IMR-90 (cell line): Measurements from ENCODE around the gene SERPINB11. TPM values are rescaled to one million over a fixed set of nuclear protein-coding genes. Genes with fewer than 3 reads are reported as not detected.
"Not testable (repeated sequence)": the region's sequence is repeated elsewhere in the genome, so short reads cannot be mapped to it uniquely, and the experiment has no call there.

Experiments used
- ATAC-seq: fragments of 200-7000 bp; cut with Tn5 transposase; 2 replicates; pipeline ENCODE4 v1.9.1; 2020; ENCODE audit warnings: low read depth, mild to moderate bottlenecking, moderate library complexity
- BruUV-seq: library from RNA; stranded (reverse); fragments of 400-500 nt; replicated peaks from 2 replicates; lab custom pipeline; 2021; lab: Mats Ljungman, UMichigan
- CTCF ChIA-PET: fragments of 300-600 bp; formaldehyde crosslinking; extraction: SDS; loops from one replicate; lab custom pipeline; 2021; ENCODE audit warnings: antibody characterized with exemption; lab: Yijun Ruan, JAX
- POLR2A ChIA-PET: fragments of 300-600 bp; sonication (Branson Sonifier 250); formaldehyde crosslinking; loops from one replicate; lab custom pipeline; 2022; ENCODE audit warnings: antibody characterized with exemption; ENCODE audit not compliant: unreplicated experiment; lab: Charles Lee
- DNase-seq: peaks from one replicate; pipeline ENCODE4 v3.0.0; 2013
- H2AFZ ChIP-seq: replicated peaks from 2 replicates; pipeline ENCODE3; 2013; ENCODE audit warnings: low read length, mild to moderate bottlenecking; ENCODE audit not compliant: poor library complexity
- H2AK5ac ChIP-seq: 2 replicates; pipeline ENCODE4 v1.6.1; 2013; ENCODE audit warnings: low read depth, low read length, inconsistent platforms
- H2AK9ac ChIP-seq: replicated peaks from 2 replicates; pipeline ENCODE3; 2013; ENCODE audit warnings: mild to moderate bottlenecking, low read depth, low read length, moderate library complexity; ENCODE audit not compliant: poor library complexity
- H2BK120ac ChIP-seq: 2 replicates; pipeline ENCODE4 v1.6.1; 2013; ENCODE audit warnings: low read depth, low read length, inconsistent platforms
- H2BK15ac ChIP-seq: 3 replicates; pipeline ENCODE4 v1.6.1; 2013; ENCODE audit warnings: low read depth, low read length, inconsistent platforms
- H2BK20ac ChIP-seq: 2 replicates; pipeline ENCODE4 v1.6.1; 2013; ENCODE audit warnings: low read depth, mild to moderate bottlenecking, inconsistent platforms, low read length, moderate library complexity
- H2BK5ac ChIP-seq: 2 replicates; pipeline ENCODE4 v1.6.1; 2013; ENCODE audit warnings: mild to moderate bottlenecking, low read depth, low read length, inconsistent platforms; ENCODE audit not compliant: poor library complexity, severe bottlenecking
- H3K14ac ChIP-seq: replicated peaks from 2 replicates; pipeline ENCODE4 v1.6.1; 2013; ENCODE audit warnings: low read depth, low read length, inconsistent platforms
- H3K18ac ChIP-seq: 2 replicates; pipeline ENCODE4 v1.6.1; 2013; ENCODE audit warnings: low read depth, low read length, control low read depth
- H3K23ac ChIP-seq: 2 replicates; pipeline ENCODE4 v1.6.1; 2013; ENCODE audit warnings: low read depth, low read length, inconsistent platforms
- H3K27ac ChIP-seq: 2 replicates; pipeline ENCODE4 v1.5.1; 2013; ENCODE audit warnings: mild to moderate bottlenecking, control low read depth, low read length; ENCODE audit not compliant: insufficient read depth
- H3K27me3 ChIP-seq: 2 replicates; pipeline ENCODE4 v1.6.1; 2013; ENCODE audit warnings: low read length; ENCODE audit not compliant: control insufficient read depth, insufficient read depth
- H3K36me3 ChIP-seq: 2 replicates; pipeline ENCODE4 v1.6.1; 2013; ENCODE audit warnings: low read length, mixed read lengths; ENCODE audit not compliant: control insufficient read depth, insufficient read depth
- H3K4ac ChIP-seq: 2 replicates; pipeline ENCODE4 v1.6.1; 2013; ENCODE audit warnings: low read depth, low read length, inconsistent platforms
- H3K4me1 ChIP-seq: 2 replicates; pipeline ENCODE4 v1.6.1; 2013; ENCODE audit warnings: low read length, mixed read lengths; ENCODE audit not compliant: control insufficient read depth, insufficient read depth
- H3K4me2 ChIP-seq: 2 replicates; pipeline ENCODE4 v1.6.1; 2013; ENCODE audit warnings: low read depth, mild to moderate bottlenecking, control low read depth, low read length, moderate library complexity
- H3K4me3 ChIP-seq: 2 replicates; pipeline ENCODE4 v1.5.1; 2013; ENCODE audit warnings: low read depth, mild to moderate bottlenecking, control low read depth, low read length, moderate library complexity; ENCODE audit not compliant: insufficient read depth
- H3K56ac ChIP-seq: 2 replicates; pipeline ENCODE4 v1.6.1; 2013; ENCODE audit warnings: low read length, inconsistent platforms; ENCODE audit not compliant: insufficient read depth; ENCODE audit errors: extremely low read depth
- H3K79me1 ChIP-seq, 2 experiments: 2 replicates each; pipeline ENCODE4 v1.6.1; 2013; ENCODE audit warnings: low read length in 2 of 2, inconsistent platforms in 1 of 2, low read depth in 1 of 2
- H3K9ac ChIP-seq: 2 replicates; pipeline ENCODE4 v1.6.1; 2013; ENCODE audit warnings: low read depth, low read length, control low read depth
- H3K9me1 ChIP-seq: 2 replicates; pipeline ENCODE4 v1.6.1; 2013; ENCODE audit warnings: low read length, inconsistent platforms; ENCODE audit not compliant: insufficient read depth
- H3K9me3 ChIP-seq: 2 replicates; pipeline ENCODE4 v1.6.1; 2013; ENCODE audit warnings: low read length; ENCODE audit not compliant: control insufficient read depth, insufficient read depth
- H4K20me1 ChIP-seq: 2 replicates; pipeline ENCODE4 v1.6.1; 2013; ENCODE audit warnings: low read length, inconsistent platforms; ENCODE audit not compliant: insufficient read depth
- H4K5ac ChIP-seq: 2 replicates; pipeline ENCODE4 v1.6.1; 2013; ENCODE audit warnings: mild to moderate bottlenecking, low read depth, low read length, control low read depth
- H4K8ac ChIP-seq, 2 experiments: 2 replicates each; pipeline ENCODE4 v1.6.1; 2013; ENCODE audit warnings: low read depth in 2 of 2, low read length in 2 of 2, control low read depth in 1 of 2, inconsistent platforms in 1 of 2
- H4K91ac ChIP-seq: 2 replicates; pipeline ENCODE4 v1.6.1; 2013; ENCODE audit warnings: low read depth, low read length, inconsistent platforms; ENCODE audit not compliant: insufficient read depth
- WGBS, 2 experiments: methylation state at CpG; one replicate each; pipeline versions ENCODE4 v1.1.5 to v1.1.7; 2013; ENCODE audit warnings: missing lambda C conversion rate in 2 of 2; ENCODE audit not compliant: insufficient read length in 1 of 2; ENCODE audit errors: extremely low coverage in 2 of 2; 5-methylcytosine and 5-hydroxymethylcytosine counted together
- dilution Hi-C: fragments of 300-500 bp; cut with HindIII; formaldehyde crosslinking; loops from one replicate; pipeline ENCODE4 v1.14.3; 2018; ENCODE audit warnings: low sequenced_read_pairs; ENCODE audit not compliant: unreplicated experiment
- in situ Hi-C: fragments of 300-500 bp; cut with MboI; formaldehyde crosslinking; loops from 3 replicates; pipeline ENCODE4 v1.14.3; 2019; ENCODE audit warnings: low sequenced_read_pairs, inconsistent platforms, mixed read lengths
- intact Hi-C: fragments of 100-400 bp; cut with micrococcal nuclease; formaldehyde crosslinking; loops from 2 replicates; pipeline ENCODE4 v1.10.0; 2022
- polyA plus RNA-seq, 3 experiments: library from polyadenylated mRNA; depleted of rRNA; stranded (reverse); fragments of >200 nt; gene quantifications; 2 replicates each; pipeline ENCODE4 v1.2.3, GENCODE V29; 2012; ENCODE audit warnings: low replicate concordance in 1 of 3
- total RNA-seq: library from RNA; depleted of rRNA; stranded (reverse); fragments of >200 nt; gene quantifications from 2 replicates; pipeline ENCODE4 v1.2.3, GENCODE V29; 2012

Gene SERPINB11
- total and polyA plus RNA-seq, 2 of the 4 experiments (the other 2 are of a cell fraction): 0.12 to 0.18 TPM

- POLR2A ChIA-PET, H4K91ac ChIP-seq, H3K23ac ChIP-seq, H3K79me1 ChIP-seq, H3K27me3 ChIP-seq, H2AK5ac ChIP-seq, CTCF ChIA-PET, H3K4me2 ChIP-seq, in situ Hi-C loops, H2AK9ac ChIP-seq, H4K5ac ChIP-seq, H3K4ac ChIP-seq, H3K36me3 ChIP-seq, H3K14ac ChIP-seq, H4K8ac ChIP-seq, BruUV-seq, H3K4me1 ChIP-seq, dilution Hi-C loops, H3K27ac ChIP-seq, H2BK15ac ChIP-seq, H3K56ac ChIP-seq, H2BK120ac ChIP-seq, H2BK20ac ChIP-seq, DNase-seq, H3K4me3 ChIP-seq, H3K9me1 ChIP-seq, H3K18ac ChIP-seq, H2AFZ ChIP-seq, H3K9ac ChIP-seq, ATAC-seq, H3K9me3 ChIP-seq, H4K20me1 ChIP-seq, H2BK5ac ChIP-seq: not testable (repeated sequence)
- intact Hi-C loops: loop anchor here (5.0 kb wide), 1 partner anchor 73 kb away; no protein-coding TSS in a partner anchor
- WGBS, 2 experiments: no CpG with 5 or more reads among the region's 2 CpGs
Observed at GRCh38 chr18:63759786-63760185, 57.0 kb downstream of the SERPINB11 start.
